ENCODE results near the gene IL9R.
"Not testable (repeated sequence)": the region's sequence is repeated elsewhere in the genome, so short reads cannot be mapped to it uniquely, and the experiment has no call there.

DNA sequence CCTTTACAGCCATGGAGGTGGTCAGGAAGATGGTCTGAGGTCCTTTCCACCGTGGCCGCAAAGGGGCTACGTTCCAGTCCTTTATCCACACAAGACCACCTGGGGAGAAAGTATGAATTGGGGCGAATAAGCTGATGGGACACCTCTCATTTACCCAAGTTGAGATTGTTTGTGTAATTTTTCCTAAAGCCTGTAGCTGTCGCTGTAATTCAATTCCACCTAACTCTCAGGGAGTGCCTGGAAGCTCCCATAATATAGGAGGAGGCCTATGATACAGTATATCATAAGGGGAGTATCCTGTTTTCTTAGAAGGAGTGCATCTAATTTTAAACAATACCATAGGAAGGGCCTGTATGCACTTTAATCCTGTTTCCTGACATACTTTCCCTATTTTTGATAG, 25.8 kb upstream of the IL9R start:
- TF ChIP-seq, protein P1, sequence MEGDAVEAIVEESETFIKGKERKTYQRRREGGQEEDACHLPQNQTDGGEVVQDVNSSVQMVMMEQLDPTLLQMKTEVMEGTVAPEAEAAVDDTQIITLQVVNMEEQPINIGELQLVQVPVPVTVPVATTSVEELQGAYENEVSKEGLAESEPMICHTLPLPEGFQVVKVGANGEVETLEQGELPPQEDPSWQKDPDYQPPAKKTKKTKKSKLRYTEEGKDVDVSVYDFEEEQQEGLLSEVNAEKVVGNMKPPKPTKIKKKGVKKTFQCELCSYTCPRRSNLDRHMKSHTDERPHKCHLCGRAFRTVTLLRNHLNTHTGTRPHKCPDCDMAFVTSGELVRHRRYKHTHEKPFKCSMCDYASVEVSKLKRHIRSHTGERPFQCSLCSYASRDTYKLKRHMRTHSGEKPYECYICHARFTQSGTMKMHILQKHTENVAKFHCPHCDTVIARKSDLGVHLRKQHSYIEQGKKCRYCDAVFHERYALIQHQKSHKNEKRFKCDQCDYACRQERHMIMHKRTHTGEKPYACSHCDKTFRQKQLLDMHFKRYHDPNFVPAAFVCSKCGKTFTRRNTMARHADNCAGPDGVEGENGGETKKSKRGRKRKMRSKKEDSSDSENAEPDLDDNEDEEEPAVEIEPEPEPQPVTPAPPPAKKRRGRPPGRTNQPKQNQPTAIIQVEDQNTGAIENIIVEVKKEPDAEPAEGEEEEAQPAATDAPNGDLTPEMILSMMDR (IDR thresholded peaks at IDR 0.05): peak; percentile 59
- not testable (repeated sequence) for TF ChIP-seq SIN3A (IDR thresholded peaks at IDR 0.05; ENCODE audit: borderline replicate concordance, insufficient read depth, low read depth, low read length)
